AG10803 (cell line): ENCODE measurements around the gene SLC8A1.

ENCODE experiments used
- DNase-seq: peaks from one replicate; pipeline ENCODE4 v3.0.0; 2010; ENCODE audit warnings: low read depth
- H3K4me3 ChIP-seq: 2 replicates; pipeline ENCODE4 v1.5.1; 2011; ENCODE audit warnings: mild to moderate bottlenecking, low read length, control low read depth
- CTCF ChIP-seq: conservative IDR thresholded peaks from 2 replicates; pipeline ENCODE4 v1.5.1; 2011; ENCODE audit warnings: mild to moderate bottlenecking, low read length, control low read depth, inconsistent platforms

Gene SLC8A1

GRCh38 chr2:40360652-40361051 is 91.2 kb downstream of the SLC8A1 start:
- H3K4me3 ChIP-seq: no peak overlapping the region
- no peak for DNase-seq
- no peak for TF ChIP-seq CTCF

DNA sequence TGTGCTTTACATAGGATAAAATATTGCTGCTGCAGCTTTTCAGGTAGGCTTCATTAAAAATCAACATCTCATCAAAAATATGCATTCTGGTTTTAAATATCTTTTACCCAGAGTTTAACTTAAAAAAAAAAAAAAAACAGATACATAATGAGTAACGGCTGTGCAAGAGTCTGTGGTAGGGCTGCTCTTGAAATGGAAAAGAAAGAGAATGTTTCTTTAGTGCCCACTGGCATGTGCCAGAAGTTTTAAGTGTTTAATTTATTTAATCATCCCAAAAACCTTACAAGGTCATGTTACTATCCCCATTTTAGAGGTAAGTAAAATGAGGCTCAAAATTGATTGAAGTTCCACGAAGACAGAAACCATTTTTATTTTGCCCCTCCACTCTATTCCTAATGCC is 92.1 kb downstream of the SLC8A1 start:
- DNase-seq: peak; percentile 17
- TF ChIP-seq CTCF: no peak
- H3K4me3 ChIP-seq: no peak overlapping the region

- no peak for TF ChIP-seq CTCF
- no peak overlapping the region for H3K4me3 ChIP-seq
- no peak for DNase-seq
Measured at GRCh38 chr2:40358783-40359182, 93.1 kb downstream of the SLC8A1 start.

- no peak overlapping the region for H3K4me3 ChIP-seq
- TF ChIP-seq CTCF: no peak
- DNase-seq: peak; percentile 50
Measured at GRCh38 chr2:40357667-40358066, 94.2 kb downstream of the SLC8A1 start.

DNA sequence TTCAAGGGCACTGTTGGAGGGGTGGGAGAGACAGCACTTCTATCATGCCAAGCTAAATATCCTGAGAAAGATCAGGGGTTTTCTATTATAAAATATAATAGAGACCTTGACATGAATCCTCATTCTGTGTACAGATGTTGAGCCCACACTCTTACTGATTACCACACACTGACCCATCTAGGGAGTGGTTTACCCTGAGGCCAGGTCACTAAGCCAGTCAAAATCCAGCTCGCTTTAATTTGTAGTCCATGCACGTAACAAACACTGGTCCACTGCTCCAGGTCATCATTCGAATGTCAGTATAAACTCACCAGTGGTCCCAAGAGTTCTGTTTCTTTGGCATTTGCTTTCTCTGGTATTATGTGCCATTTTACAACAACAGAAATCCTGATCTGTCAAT is 96.4 kb downstream of the SLC8A1 start:
- TF ChIP-seq CTCF: no peak
- no peak overlapping the region for H3K4me3 ChIP-seq
- DNase-seq: no peak

DNA sequence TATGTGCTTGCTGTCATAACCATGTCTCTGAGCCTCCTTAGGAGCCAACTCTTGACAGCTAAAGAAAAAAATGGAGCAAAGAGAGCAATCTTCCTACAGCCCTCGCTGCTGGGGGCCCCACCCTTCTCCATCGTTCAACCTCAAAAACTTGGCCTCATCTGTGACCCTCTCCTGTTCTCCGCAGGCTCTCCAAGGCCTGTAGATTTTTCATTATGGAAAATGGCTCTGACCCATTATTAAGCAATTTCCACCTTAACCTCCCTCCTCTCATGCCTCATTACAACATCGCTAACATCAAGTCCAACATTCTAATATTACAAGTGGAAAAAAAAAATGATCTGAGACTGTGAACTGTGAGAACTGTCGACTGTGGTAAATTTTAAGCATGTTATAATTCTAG is 98.7 kb downstream of the SLC8A1 start:
- no peak overlapping the region for H3K4me3 ChIP-seq
- peak; percentile 78 for DNase-seq
- no peak for TF ChIP-seq CTCF

- no peak for TF ChIP-seq CTCF
- DNase-seq: no peak
- H3K4me3 ChIP-seq: no peak overlapping the region
Measured at GRCh38 chr2:40352703-40353099, 99.2 kb downstream of the SLC8A1 start.
